Ureter (tissue), 1 donor: ENCODE data around the gene RNF25. TPM values are rescaled to one million over a fixed set of nuclear protein-coding genes. Genes with fewer than 3 reads are reported as not detected.

Experiments used
- DNase-seq: peaks from one replicate; pipeline ENCODE4 v3.0.0-alpha.2; 2020; ENCODE audit warnings: low spot score
- total RNA-seq: library from RNA; stranded (reverse); gene quantifications from one replicate; pipeline ENCODE4 v1.2.4, GENCODE V29; 2023
- donor health status: DM: yes; HTN: yes; CAD: no.

The RNF25 gene
- total RNA-seq, 1 donor from 2014 or later = 33.7 TPM

- DNase-seq = no peak
These were observed 45.4 kb downstream of the RNF25 start for GRCh38 chr2:218626369-218626768.

GRCh38 chr2:218623366-218623705 lies 48.5 kb downstream of the RNF25 start:
- DNase-seq = no peak

- no peak for DNase-seq
These were observed 49.0 kb downstream of the RNF25 start for GRCh38 chr2:218622606-218623365.

GRCh38 chr2:218621007-218621406 lies 50.8 kb downstream of the RNF25 start:
- no peak for DNase-seq

- DNase-seq = no peak
These were observed 53.5 kb downstream of the RNF25 start for GRCh38 chr2:218618102-218618860.

GRCh38 chr2:218615868-218616315 lies 55.9 kb downstream of the RNF25 start:
- no peak for DNase-seq

Other genes starting within 250 kb of the RNF25 start
- 24.8 TPM for gene USP37, start 103.7 kb downstream of the RNF25 start, total RNA-seq
- 59.6 TPM for gene CNOT9, start 103.2 kb downstream of the RNF25 start, total RNA-seq
- 3.9 TPM for gene PLCD4, start 64.1 kb downstream of the RNF25 start, total RNA-seq
- 35.4 TPM for gene ZNF142, start 12.4 kb downstream of the RNF25 start, total RNA-seq
- gene BCS1L, start 12.3 kb downstream of the RNF25 start, total RNA-seq = 48.2 TPM
- gene STK36, start 84 bp upstream of the RNF25 start, total RNA-seq = 55.4 TPM
- gene TTLL4, start 38.8 kb upstream of the RNF25 start, total RNA-seq = 39.1 TPM
- gene CYP27A1, start 110.1 kb upstream of the RNF25 start, total RNA-seq = 16.4 TPM
- not detected for gene PRKAG3, start 159.8 kb upstream of the RNF25 start, total RNA-seq
- 0.78 TPM for gene WNT6, start 187.8 kb upstream of the RNF25 start, total RNA-seq
- gene WNT10A, start 208.8 kb upstream of the RNF25 start, total RNA-seq = 4.0 TPM